Tibial nerve (tissue), 3 donors: ENCODE results near the gene PPEF2.

Experiments
- CTCF ChIP-seq, 5 experiments: fragments of 200-600 bp in 3 of 5; fragments of 450-650 bp in 2 of 5; sonication (generic) in 3 of 5; IDR thresholded peaks; one replicate each; pipeline ENCODE4 v1.5.1; 2016 to 2019; ENCODE audit warnings: antibody characterized with exemption in 5 of 5, mild to moderate bottlenecking in 3 of 5, moderate library complexity in 2 of 5
- POLR2A ChIP-seq, 2 donors: fragments of 450-650 bp; IDR thresholded peaks; one replicate each; pipeline ENCODE4 v1.6.1; 2017; ENCODE audit warnings: antibody characterized with exemption in 2 of 2, mild to moderate bottlenecking in 2 of 2, moderate library complexity in 2 of 2

GRCh38 chr4:75819121-75819520 is 83.1 kb downstream of the PPEF2 start:
- TF ChIP-seq CTCF (IDR thresholded peaks at IDR 0.05) (no peak), POLR2A (IDR thresholded peaks at IDR 0.05) (no peak)
